Loucy (cell line): ENCODE data around the gene STARD8.

ENCODE experiments used
- H2AFZ ChIP-seq: fragments of 200-600 bp; sonication (generic); 2 replicates; pipeline ENCODE4 v1.6.0; 2016; ENCODE audit warnings: antibody characterized with exemption, mild to moderate bottlenecking, low read length, moderate library complexity
- H3F3A ChIP-seq: fragments of 200-600 bp; 2 replicates; pipeline ENCODE4 v1.6.0; 2016; ENCODE audit warnings: antibody characterized with exemption, low read depth, mild to moderate bottlenecking
- H3K27me3 ChIP-seq: fragments of 200-600 bp; sonication (generic); 2 replicates; pipeline ENCODE4 v1.6.1; 2014; ENCODE audit warnings: low read length, mild to moderate bottlenecking; ENCODE audit not compliant: insufficient read depth, poor library complexity, severe bottlenecking
- H3K36me3 ChIP-seq: fragments of 200-600 bp; sonication (generic); 2 replicates; pipeline ENCODE4 v1.6.1; 2016; ENCODE audit warnings: low read length; ENCODE audit not compliant: insufficient read depth
- H3K4me1 ChIP-seq: fragments of 200-600 bp; sonication (generic); 2 replicates; pipeline ENCODE4 v1.5.1; 2014; ENCODE audit warnings: low read length, mild to moderate bottlenecking; ENCODE audit not compliant: insufficient read depth, poor library complexity, severe bottlenecking
- H3K4me2 ChIP-seq: fragments of 200-600 bp; sonication (generic); 2 replicates; pipeline ENCODE4 v1.6.0; 2014; ENCODE audit warnings: antibody characterized with exemption, low read length, low read depth, mild to moderate bottlenecking; ENCODE audit not compliant: poor library complexity, severe bottlenecking
- H3K4me3 ChIP-seq: fragments of 200-600 bp; sonication (generic); 2 replicates; pipeline ENCODE4 v1.5.1; 2014; ENCODE audit warnings: low read length, mild to moderate bottlenecking, mixed read lengths; ENCODE audit not compliant: poor library complexity, severe bottlenecking
- H3K79me2 ChIP-seq: fragments of 200-600 bp; sonication (generic); 2 replicates; pipeline ENCODE4 v1.6.1; 2014; ENCODE audit warnings: low read length; ENCODE audit not compliant: insufficient read depth
- H3K9ac ChIP-seq: fragments of 200-600 bp; sonication (generic); 2 replicates; pipeline ENCODE4 v1.6.0; 2014; ENCODE audit warnings: mild to moderate bottlenecking, low read depth, low read length, moderate library complexity; ENCODE audit not compliant: poor library complexity, severe bottlenecking
- H3K9me2 ChIP-seq: fragments of 200-600 bp; sonication (generic); replicated peaks from 2 replicates; pipeline ENCODE4 v1.6.1; 2016; ENCODE audit warnings: low read depth, low read length, mixed read lengths
- H3K9me3 ChIP-seq: fragments of 200-600 bp; sonication (generic); 2 replicates; pipeline ENCODE4 v1.6.1; 2014; ENCODE audit warnings: mild to moderate bottlenecking, antibody characterized with exemption, low read length, low read depth; ENCODE audit not compliant: insufficient read depth
- H4K20me1 ChIP-seq: fragments of 200-600 bp; sonication (generic); 2 replicates; pipeline ENCODE4 v1.6.0; 2014; ENCODE audit warnings: antibody characterized with exemption, low read length, mild to moderate bottlenecking; ENCODE audit not compliant: insufficient read depth, poor library complexity, severe bottlenecking
- CTCF ChIP-seq: fragments of 200-600 bp; sonication (generic); conservative IDR thresholded peaks from 2 replicates; pipeline ENCODE4 v1.5.1; 2014; ENCODE audit warnings: mild to moderate bottlenecking, antibody characterized with exemption, low read length
- EZH2phosphoT487 ChIP-seq: fragments of 200-600 bp; IDR thresholded peaks from 2 replicates; pipeline ENCODE4 v1.6.1; 2018; ENCODE audit warnings: antibody characterized with exemption, mild to moderate bottlenecking, moderate library complexity, borderline replicate concordance

The STARD8 gene

GRCh38 chrX:68660746-68661145 lies 13.3 kb downstream of the STARD8 start:
- H3K4me1 ChIP-seq = no peaks in the 10 kb centered on the region
- TF ChIP-seq CTCF (no peak), EZH2phosphoT487 (no peak)

GRCh38 chrX:68665502-68665901 lies 18.0 kb downstream of the STARD8 start:
- Histone ChIP-seq H3K27me3 (no peaks in the 10 kb centered on the region), H3K9ac (no peak overlapping the region), H3F3A (no peaks in the 10 kb centered on the region), H3K79me2 (no peaks in the 10 kb centered on the region), H3K4me3 (no peak overlapping the region), H4K20me1 (no peaks in the 10 kb centered on the region), H2AFZ (no peak overlapping the region), H3K9me2 (no peaks in the 10 kb centered on the region), H3K36me3 (no peaks in the 10 kb centered on the region), H3K4me2 (no peak overlapping the region), H3K4me1 (no peaks in the 10 kb centered on the region), H3K9me3 (no peaks in the 10 kb centered on the region)
- TF ChIP-seq CTCF (no peak), EZH2phosphoT487 (no peak)

More at GRCh38 chrX:68660746-68661145, 13.3 kb downstream of the STARD8 start:
- Histone ChIP-seq H2AFZ (no peak overlapping the region), H3K4me2 (no peak overlapping the region), H3K9me2 (no peaks in the 10 kb centered on the region), H3K79me2 (no peaks in the 10 kb centered on the region), H3F3A (no peaks in the 10 kb centered on the region), H4K20me1 (no peaks in the 10 kb centered on the region), H3K9me3 (no peaks in the 10 kb centered on the region), H3K27me3 (no peaks in the 10 kb centered on the region), H3K9ac (no peak overlapping the region), H3K4me3 (no peak overlapping the region), H3K36me3 (no peaks in the 10 kb centered on the region)

DNA sequence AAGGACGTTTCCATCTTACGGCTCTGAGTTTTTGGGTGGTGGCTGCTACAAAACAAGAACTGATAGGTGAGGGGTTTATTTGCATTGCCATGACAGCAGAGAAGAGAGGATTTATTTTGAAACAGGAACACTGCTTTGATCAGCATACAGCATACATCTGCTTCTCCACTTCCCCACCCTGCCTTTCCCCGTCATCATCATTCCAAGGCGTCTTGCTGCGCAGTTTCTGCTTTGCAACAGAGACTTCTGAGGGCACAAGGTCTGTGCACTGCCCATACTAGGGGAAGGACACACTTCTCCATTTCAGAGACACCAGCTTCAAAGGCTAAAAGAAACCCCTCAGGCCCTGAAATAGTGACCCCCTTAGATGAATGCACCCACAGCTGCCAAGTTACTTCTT lies 19.1 kb downstream of the STARD8 start:
- Histone ChIP-seq H4K20me1 (no peaks in the 10 kb centered on the region), H2AFZ (no peak overlapping the region), H3K9me3 (no peaks in the 10 kb centered on the region), H3K9me2 (no peaks in the 10 kb centered on the region), H3K4me3 (no peak overlapping the region), H3K36me3 (no peaks in the 10 kb centered on the region), H3K27me3 (no peaks in the 10 kb centered on the region), H3K9ac (no peak overlapping the region), H3F3A (no peaks in the 10 kb centered on the region), H3K79me2 (no peaks in the 10 kb centered on the region), H3K4me2 (no peak overlapping the region), H3K4me1 (no peaks in the 10 kb centered on the region)
- TF ChIP-seq CTCF (no peak), EZH2phosphoT487 (no peak)
